HG02970 (cell line): ENCODE data around the gene DRP2.
"Not testable (repeated sequence)": the region's sequence is repeated elsewhere in the genome, so short reads cannot be mapped to it uniquely, and the experiment has no call there.

Experiments
- ATAC-seq: cut with Tn5 transposase; IDR thresholded peaks from one replicate; pipeline ENCODE4 v1.9.1; 2021; ENCODE audit warnings: mild to moderate bottlenecking, moderate library complexity, moderate number of reproducible peaks; ENCODE audit not compliant: unreplicated experiment, low FRiP score

The DRP2 gene

DNA sequence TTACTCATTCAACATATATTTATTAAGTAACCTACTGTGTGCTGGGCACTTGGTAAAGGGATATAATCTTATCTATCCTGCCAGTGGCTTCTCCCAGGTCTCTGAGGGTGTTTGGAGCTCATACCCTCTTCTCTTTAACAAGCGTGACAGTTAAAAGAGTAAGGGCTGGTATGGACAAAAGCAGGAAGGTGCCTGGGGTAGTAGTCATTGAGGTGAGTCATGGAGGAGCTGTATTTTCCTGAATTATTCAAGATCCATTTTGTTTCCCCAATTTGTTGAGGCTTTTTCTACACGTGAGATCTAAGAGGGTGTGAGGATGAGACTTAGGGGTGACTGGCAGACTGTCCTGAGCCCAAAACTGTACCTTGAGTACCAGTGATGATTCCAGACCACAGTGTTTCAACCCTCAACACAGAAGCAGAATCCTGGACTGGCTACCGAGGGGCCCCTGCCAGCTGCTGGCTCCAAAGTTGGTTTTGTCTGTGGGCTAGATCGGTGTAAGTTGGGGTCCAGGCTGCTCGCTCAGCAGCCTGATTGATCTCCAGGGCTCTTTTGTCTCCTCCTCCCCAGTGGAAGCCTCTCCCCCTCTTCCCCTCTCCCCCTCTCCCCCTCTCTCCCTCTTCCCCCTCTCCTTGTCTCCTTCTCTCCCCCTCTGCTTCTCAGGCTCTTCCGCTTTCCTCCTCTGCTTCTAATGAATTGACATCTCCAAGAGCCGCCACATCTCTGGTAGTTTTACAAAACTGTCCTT is at the start of gene DRP2:
DRP2 (plus strand) TSS at position 671 of the 748 bp plus-strand sequence. CDS start 11,862 bp downstream, outside the sequence.
- ATAC-seq: no peak

DNA sequence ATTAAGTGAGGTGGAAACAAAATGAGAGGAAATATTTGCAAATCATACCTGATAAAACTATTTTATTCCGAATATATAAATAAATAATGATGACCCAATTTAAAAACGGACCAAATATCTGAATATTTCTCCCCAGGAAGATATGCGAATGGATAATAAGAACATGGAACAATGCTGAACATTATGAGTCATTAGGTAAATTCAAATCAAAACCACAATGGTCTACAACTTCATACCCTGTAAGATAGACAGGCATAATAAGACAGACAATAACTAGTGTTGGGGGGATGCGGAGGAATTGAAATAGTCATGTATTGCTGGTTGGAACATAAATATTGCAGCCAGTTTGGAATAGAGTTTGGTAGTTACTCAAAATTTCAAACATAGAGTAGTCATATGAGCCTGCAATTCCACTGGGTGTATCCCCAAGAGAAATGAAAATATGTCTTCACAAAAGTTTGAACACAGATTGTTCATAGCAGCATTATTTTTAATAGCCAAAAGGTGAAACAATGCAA is 47.6 kb upstream of the DRP2 start:
- ATAC-seq: no peak

DNA sequence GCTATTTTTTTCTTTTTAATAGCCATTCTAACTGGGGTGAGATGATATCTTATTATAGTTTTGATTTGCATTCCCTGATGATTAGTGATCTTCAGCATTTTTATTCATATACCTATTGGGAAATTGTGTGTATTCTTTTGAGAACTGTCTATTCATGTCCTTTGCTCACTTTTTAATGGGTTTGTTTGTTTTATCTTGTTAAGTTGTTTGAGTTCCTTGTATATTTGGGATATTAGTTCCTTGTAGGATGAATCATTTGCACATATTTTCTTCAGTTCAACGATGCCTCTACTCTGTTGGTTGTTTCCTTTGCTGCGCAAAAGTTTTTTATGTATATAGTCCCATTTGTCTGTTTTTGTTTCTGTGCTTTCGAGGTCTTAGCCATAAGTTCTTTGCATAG is 43.1 kb upstream of the DRP2 start:
- ATAC-seq: no peak

DNA sequence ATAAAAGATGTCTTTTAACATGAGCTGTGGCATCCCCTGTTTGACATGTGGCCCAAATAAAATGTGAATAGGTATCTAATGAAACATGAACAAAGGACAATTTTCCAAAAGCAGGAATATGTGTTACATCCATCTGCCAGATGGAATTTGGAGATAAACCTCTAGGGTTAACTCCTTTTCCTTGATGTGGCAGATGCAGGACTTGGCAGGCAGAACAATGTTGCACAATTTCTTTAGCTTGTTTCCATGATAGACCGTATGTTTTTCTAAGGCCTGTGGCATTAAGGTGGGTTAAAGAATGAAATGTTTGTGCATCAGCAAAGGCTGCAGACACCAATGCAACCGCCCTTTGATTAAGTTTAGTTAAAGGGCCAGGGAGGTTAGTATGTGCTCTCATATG is 34.7 kb upstream of the DRP2 start:
- not testable (repeated sequence) for ATAC-seq

- ATAC-seq: not testable (repeated sequence)
Observed at GRCh38 chrX:101187961-101188360, 31.6 kb upstream of the DRP2 start.

DNA sequence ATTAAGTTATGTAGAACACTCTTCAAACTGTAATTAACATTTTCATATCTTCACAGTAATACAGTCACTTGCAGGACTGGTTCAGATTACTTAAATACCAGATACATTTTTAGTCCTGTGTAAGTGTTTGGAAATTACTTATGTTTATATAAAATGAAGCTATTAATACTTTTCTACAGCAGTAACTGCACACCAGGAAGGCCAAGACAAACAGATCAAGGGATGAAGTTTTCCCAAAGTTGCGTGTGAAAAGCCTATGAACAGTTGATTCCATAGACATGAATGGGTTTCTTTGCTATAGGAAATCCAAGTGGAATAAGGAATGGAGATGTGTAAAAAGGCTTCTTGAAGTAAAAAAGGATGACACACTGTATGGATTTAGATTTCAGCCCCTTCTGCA is 28.9 kb upstream of the DRP2 start:
- no peak for ATAC-seq

DNA sequence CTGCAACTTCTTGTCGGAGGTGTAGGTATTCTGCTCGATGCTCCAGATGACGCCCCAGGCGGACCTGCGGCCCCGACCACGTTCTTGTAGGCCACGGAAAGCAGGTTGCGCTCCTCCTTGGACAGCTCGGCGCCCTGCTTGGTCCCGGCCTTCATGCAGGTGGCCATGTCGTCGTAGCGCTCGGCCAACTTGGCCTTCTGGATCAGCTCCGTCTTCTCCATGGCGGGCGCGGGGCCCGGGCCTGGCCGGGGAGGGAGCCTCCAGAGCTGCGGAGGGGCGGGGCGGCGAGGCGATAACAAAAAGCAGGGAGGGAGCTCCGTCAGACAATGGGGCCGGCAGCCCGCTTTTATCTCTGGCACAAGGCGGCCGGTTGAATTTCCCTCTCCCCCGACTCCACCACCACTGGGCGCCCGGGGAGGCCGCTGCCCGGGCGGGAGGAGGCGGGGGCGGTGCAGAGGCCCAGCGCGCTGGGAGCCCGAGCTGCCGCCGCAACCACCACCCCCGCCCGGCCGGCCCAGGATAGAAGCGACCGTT is 28.3 kb upstream of the DRP2 start:
- ATAC-seq: no peak

- no peak for ATAC-seq
Observed at GRCh38 chrX:101195442-101196173, 24.0 kb upstream of the DRP2 start.

DNA sequence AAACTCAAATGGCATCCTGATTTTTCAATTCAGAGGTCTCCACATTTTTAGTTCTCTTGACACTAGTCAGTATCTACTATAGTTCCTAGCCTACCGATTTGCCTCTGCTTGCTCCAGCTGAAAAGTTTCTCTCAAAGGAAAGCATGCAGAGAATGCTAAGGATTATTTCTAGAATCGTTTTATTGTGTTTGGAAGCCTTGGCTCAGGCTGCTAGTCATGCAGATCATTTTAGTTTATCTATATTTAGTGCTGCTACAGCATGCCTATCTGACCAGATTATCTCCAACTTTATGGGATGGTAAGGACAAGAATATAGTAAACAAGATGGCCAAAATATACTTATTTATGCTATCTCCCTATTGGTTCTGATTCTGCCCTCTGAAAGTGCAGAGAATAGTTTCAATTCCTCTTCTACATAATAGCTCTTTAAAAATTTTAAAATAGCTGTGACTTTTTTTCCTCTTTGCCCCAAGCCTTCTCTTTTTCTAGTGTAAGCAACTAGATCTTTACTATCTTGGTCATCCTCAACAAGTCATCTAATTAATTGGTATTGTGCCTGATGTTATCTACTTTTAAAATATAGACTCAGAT is 15.7 kb upstream of the DRP2 start:
- no peak for ATAC-seq

GRCh38 chrX:101206471-101206870 is 13.1 kb upstream of the DRP2 start:
- peak; percentile 62 for ATAC-seq

- no peak for ATAC-seq
Observed at GRCh38 chrX:101208152-101208905, 11.3 kb upstream of the DRP2 start.

DNA sequence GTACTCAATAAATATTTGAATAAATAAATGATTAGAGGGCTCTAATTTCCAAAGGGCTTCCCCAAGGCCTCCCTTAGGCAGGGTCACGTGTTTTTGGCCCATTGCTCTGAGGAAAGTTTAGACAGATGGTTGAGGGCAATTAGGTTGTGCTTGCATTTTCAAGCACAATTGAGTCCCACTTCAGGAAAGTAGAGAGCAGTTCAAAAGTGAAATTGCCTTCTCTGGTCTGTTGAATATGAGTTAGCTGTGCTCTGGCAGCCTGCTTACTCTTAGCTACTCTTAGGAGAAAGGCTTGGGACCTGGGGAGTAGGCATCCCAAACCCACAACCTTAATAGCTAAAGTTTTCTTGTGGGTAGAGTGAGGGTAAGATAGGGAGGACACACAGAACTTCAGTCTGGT is 9.0 kb upstream of the DRP2 start:
- no peak for ATAC-seq

GRCh38 chrX:101217689-101218088 is 1.9 kb upstream of the DRP2 start:
- no peak for ATAC-seq

DNA sequence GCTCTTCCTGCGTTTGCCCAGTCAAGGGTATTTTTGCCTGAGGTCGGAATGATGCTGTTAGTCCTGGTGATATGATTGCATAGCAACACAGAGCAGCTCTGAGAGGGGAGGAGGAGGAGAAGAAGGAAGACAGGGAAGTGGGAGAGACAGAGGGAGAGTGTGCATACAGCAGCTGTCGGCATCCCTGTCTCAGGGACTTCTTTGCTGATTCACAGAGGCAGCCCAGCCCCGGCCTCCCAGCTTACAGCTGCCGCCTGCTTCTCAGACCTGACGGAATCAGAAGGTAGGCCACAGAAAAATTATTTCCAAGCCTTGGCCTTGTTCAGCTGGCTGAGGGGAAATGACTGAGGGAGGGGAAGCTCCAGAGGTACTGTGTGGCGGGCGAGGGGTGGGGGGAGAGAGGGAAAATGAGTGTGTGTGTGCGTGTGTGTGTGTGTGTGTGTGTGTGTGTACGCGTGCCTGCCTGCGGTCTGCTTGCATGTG is 319 bp downstream of the DRP2 start:
- ATAC-seq: no peak

DNA sequence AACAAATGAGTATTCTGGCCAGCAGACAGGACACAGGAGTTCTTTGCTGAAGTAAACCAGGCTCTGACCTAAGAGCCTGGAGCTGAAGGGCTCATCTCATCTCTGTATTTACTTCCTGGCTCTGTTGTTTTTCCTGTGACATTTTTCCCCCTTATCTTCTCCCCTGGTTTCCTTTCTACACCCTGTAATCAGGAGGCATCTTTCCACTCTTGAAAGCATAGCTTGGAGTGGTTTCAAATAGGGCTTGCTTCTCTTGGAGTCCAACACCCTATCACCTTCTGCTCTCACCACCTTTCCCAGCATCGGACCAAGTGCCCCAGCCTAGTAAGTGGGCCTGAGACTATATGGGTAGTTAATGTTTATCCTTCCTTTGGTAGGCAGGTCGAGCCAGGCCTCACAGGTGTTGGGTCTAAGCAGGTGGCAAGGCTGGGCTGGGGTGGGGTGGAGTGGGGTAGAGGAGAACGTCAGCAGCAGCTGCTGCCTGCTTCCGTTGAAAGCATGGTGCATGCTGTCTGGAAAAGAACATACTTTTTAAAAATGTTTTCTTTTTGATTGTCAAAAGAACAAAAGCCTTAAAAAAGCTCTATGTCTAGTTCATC is 1.2 kb downstream of the DRP2 start:
- ATAC-seq: no peak

DNA sequence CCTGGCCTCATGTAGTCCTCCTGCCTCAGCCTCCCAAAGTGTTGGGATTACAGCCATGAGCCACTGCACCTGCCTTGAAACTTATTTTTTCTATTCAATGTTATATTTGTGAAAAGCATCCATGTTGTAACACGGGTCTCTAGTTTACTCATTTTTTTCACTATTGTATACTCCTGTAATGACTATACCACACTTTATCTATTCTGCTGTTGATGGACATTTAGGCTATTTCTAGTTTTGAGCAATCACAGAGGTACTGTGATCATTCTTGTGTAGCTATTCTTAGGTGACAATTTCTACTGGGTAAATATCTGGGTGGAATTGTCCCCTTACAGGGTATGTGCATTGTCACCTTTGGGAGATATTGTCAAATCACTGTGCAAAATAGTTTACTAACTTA is 3.6 kb downstream of the DRP2 start:
- ATAC-seq: no peak

GRCh38 chrX:101229170-101229569 is 9.6 kb downstream of the DRP2 start:
- no peak for ATAC-seq

DNA sequence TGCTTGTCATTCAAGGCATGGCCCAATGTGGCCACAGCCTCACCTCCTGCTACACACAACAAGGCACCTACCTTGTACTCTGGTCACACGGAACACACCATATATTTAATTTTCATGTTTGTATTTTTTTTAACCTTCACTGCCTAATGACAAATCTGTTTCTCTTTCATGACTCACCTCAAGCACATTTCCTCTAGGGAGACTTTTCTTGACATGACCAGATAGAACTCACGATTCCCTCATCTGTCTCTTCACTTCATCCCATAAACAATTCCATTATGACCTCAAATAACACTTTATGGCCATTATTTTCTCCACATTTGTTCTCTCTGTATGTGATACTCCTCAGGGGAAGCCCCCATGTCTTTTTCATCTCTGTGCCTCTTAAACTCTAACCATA is 11.1 kb downstream of the DRP2 start:
- ATAC-seq: no peak

DNA sequence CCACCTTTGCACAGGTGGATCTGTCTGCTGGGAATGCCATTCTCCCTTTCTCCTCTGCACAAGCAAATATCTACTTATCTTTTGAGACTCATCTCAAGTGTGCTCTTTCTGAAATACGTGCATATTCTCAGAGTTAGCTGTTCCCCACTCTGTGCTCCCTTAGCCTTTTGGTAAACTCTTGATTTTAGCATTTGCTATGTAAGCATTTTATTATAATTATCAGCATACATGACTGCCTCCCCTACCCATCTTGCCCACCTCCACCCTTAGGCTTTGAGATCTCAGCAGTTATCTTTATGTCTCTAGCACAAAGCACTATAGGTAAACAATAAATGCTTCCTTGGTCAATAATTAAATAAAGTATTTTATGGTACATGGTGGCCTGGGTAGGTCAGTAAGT is 11.5 kb downstream of the DRP2 start:
- ATAC-seq: no peak

DNA sequence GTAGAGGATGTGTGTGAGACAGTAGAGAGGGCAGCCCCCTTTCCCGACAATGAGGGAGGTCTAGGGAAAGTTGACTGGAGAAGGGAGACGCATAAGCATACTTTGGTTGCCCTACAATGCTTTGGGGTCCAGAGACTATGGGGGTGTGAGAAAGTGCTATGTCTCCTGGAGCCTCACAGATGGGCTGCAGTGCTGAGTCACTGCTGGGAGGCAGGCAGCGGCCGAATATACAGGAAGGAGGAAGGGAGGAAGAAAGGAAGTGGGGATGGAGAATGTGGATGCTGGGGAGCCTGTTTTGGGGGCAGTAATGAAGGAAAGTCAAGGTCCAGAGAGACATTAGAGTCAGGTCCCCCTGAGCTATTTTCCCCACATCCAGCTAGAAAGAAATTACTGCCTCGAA is 12.7 kb downstream of the DRP2 start:
- ATAC-seq: no peak
